Measurements from ENCODE around the gene AMIGO2. TPM values are rescaled to one million over a fixed set of nuclear protein-coding genes. Genes with fewer than 3 reads are reported as not detected.
"Not testable (repeated sequence)": the region's sequence is repeated elsewhere in the genome, so short reads cannot be mapped to it uniquely, and the experiment has no call there.

The AMIGO2 gene
- total RNA-seq, 4 donors from 2014 or later, result 1.6 to 7.4 (median 3.1) TPM

DNA sequence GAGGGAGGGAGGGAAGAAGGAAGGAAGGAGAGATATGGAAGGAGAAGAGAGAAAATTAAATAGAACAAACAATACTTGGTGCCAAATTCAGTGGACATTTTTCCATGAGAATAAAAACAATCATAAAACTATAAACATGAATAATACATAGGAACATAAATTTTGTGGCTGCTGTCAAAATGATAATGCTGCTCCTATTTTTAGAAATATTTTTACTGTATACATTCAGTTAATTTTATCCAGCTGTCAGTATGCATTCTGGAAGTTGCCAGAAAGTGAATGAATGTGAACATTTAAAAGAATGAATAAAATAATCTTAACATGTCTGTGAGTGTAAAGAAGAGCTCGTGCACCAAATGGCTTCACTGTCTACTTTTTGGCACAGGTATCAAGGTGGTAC, 14.2 kb downstream of the AMIGO2 start:
- TF ChIP-seq, protein P1, sequence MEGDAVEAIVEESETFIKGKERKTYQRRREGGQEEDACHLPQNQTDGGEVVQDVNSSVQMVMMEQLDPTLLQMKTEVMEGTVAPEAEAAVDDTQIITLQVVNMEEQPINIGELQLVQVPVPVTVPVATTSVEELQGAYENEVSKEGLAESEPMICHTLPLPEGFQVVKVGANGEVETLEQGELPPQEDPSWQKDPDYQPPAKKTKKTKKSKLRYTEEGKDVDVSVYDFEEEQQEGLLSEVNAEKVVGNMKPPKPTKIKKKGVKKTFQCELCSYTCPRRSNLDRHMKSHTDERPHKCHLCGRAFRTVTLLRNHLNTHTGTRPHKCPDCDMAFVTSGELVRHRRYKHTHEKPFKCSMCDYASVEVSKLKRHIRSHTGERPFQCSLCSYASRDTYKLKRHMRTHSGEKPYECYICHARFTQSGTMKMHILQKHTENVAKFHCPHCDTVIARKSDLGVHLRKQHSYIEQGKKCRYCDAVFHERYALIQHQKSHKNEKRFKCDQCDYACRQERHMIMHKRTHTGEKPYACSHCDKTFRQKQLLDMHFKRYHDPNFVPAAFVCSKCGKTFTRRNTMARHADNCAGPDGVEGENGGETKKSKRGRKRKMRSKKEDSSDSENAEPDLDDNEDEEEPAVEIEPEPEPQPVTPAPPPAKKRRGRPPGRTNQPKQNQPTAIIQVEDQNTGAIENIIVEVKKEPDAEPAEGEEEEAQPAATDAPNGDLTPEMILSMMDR (IDR thresholded peaks at IDR 0.05), result no peak
- no peak for TF ChIP-seq POLR2A (IDR thresholded peaks at IDR 0.05)

DNA sequence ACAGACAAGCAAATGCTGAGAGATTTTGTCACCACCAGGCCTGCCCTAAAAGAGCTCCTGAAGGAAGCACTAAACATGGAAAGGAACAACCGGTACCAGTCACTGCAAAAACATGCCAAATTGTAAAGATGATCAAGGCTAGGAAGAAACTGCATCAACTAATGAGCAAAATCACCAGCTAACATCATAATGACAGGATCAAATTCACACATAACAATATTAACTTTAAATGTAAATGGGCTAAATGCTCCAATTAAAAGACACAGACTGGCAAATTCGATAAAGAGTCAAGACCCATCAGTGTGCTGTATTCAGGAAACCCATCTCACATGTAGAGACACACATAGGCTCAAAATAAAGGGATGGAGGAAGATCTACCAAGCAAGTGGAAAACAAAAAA, 21.1 kb downstream of the AMIGO2 start:
- not testable (repeated sequence) for H3K4me3 ChIP-seq, DNase-seq, H3K4me1 ChIP-seq, H3K9me3 ChIP-seq, H3K27me3 ChIP-seq, H3K36me3 ChIP-seq, H3K27ac ChIP-seq

More for the DNA sequence above, 14.2 kb downstream of the AMIGO2 start:
- H3K4me3 ChIP-seq, result no peak overlapping the region
- no peaks in the 10 kb centered on the region for H3K9me3 ChIP-seq
- no peaks in the 10 kb centered on the region for H3K36me3 ChIP-seq
- H3K4me1 ChIP-seq, result no peaks in the 10 kb centered on the region
- DNase-seq, result no peak
- no peak overlapping the region for H3K27ac ChIP-seq
- H3K27me3 ChIP-seq, result no peaks in the 10 kb centered on the region

DNA sequence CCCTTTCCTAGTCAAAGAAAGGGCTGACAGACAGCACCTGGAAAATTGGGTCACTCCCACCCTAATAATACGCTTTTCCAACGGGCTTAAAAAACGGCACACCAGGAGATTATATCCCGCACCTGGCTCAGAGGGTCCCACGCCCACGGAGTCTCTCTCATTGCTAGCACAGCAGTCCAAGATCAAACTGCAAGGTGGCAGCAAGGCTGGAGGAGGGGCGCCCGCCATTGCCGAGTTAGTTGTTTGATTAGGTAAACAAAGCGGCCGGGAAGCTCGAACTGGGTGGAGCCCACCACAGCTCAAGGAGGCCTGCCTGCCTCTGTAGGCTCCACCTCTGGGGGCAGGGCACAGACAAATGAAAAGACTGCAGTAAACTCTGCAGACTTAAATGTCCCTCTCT, 22.8 kb downstream of the AMIGO2 start:
- not testable (repeated sequence) for H3K36me3 ChIP-seq, H3K4me3 ChIP-seq, H3K27ac ChIP-seq, H3K27me3 ChIP-seq, DNase-seq, H3K4me1 ChIP-seq, H3K9me3 ChIP-seq

DNA sequence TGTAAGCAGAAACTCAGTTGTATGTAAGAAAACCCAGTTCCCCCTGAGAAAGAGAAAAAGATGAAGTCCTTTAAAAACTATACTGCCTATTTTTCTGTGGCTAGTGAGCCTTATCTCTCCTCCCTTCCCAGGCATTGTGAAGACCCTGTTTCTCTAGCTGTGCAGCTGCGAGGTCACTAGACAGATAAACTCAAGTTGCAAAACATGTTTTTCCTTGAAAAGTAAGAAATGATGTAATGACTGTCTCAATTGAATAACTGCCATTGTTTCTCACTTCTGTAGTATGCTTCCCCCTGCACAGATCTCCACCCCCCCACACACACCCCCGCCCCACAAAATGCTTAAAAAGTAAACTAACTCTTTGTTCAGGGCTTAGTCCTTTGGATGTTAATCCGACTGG, 23.9 kb downstream of the AMIGO2 start:
- not testable (repeated sequence) for H3K27ac ChIP-seq, H3K4me3 ChIP-seq, H3K4me1 ChIP-seq, H3K36me3 ChIP-seq, DNase-seq, H3K27me3 ChIP-seq
- peaks cover 0 to 10% (median under 1%) of the 10 kb centered on the region in 4 donors for H3K9me3 ChIP-seq

GRCh38 chr12:47054659-47055058, 25.1 kb downstream of the AMIGO2 start:
- TF ChIP-seq, protein P1 (IDR thresholded peaks at IDR 0.05), result no peak
- TF ChIP-seq POLR2A (IDR thresholded peaks at IDR 0.05), result no peak
- no peak for DNase-seq
- H3K27me3 ChIP-seq, result no peaks in the 10 kb centered on the region
- H3K27ac ChIP-seq, result no peak overlapping the region
- H3K36me3 ChIP-seq, result no peaks in the 10 kb centered on the region
- H3K4me3 ChIP-seq, result no peak overlapping the region
- H3K4me1 ChIP-seq, result no peaks in the 10 kb centered on the region
- H3K9me3 ChIP-seq, result peaks cover 0 to 16% (median 2%) of the 10 kb centered on the region in 4 donors

DNA sequence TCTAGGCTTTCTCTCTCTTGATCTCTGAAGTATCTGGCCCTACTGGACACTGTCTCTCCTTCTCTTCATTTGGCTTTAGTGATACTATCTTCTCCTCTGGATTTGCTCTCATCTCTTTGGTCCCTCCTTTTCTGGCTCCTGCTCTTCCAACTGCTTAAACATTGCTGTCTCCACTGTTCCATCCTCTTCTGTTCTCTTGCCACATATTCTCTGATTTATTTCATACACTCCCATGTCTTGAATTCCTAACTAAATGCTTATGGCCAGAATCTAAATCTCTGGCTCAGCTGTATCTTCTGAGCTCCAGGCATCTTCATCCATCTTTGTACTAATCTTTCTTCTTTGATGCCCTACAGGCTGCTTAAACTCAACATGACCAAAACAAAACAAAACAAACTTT, 25.8 kb downstream of the AMIGO2 start:
- TF ChIP-seq POLR2A (IDR thresholded peaks at IDR 0.05), result no peak
- TF ChIP-seq, protein P1 (IDR thresholded peaks at IDR 0.05), result no peak
- DNase-seq, result no peak
- Histone ChIP-seq H3K4me1 (no peaks in the 10 kb centered on the region), H3K36me3 (no peaks in the 10 kb centered on the region), H3K9me3 (peaks cover 0 to 16% (median 2%) of the 10 kb centered on the region in 4 donors), H3K27me3 (no peaks in the 10 kb centered on the region), H3K27ac (no peak overlapping the region), H3K4me3 (no peak overlapping the region)

DNA sequence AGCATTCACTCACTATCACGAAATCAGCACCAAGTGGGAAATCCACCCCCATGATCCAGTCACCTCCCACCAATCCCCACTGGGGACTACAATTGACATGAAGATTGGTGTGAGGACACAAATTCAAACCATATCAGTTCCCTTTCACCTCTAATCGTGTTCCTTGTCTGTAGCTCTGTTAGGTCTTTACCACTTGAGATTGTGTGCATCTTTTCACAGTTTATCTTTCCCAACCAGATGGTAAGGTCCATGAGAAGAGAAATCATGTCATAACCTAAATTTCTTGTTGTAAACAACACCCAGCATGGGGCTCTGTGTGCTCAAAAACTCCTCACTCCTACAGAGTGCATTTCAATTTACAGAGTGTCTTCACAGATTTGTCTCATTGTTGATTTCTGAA, 27.5 kb downstream of the AMIGO2 start:
- no peaks in the 10 kb centered on the region for H3K4me1 ChIP-seq
- peaks cover 0 to 16% (median 2%) of the 10 kb centered on the region in 4 donors for H3K9me3 ChIP-seq
- no peaks in the 10 kb centered on the region for H3K27me3 ChIP-seq
- H3K4me3 ChIP-seq, result no peak overlapping the region
- H3K36me3 ChIP-seq, result no peaks in the 10 kb centered on the region
- TF ChIP-seq, protein P1 (IDR thresholded peaks at IDR 0.05), result no peak
- TF ChIP-seq POLR2A (IDR thresholded peaks at IDR 0.05), result no peak
- DNase-seq, result no peak
- no peak overlapping the region for H3K27ac ChIP-seq

- H3K9me3 ChIP-seq, result peaks cover 0 to 16% (median 2%) of the 10 kb centered on the region in 4 donors
- H3K27ac ChIP-seq, H3K36me3 ChIP-seq, H3K27me3 ChIP-seq, DNase-seq, H3K4me3 ChIP-seq, H3K4me1 ChIP-seq: not testable (repeated sequence)
Measured at GRCh38 chr12:47051291-47051690, 28.5 kb downstream of the AMIGO2 start.

Data from Peyer's patch (tissue), 4 donors.